NCI-H460 (cell line): ENCODE data around the gene LRRC8E. TPM values are rescaled to one million over a fixed set of nuclear protein-coding genes. Genes with fewer than 3 reads are reported as not detected.
"Not testable (repeated sequence)": the region's sequence is repeated elsewhere in the genome, so short reads cannot be mapped to it uniquely, and the experiment has no call there.

Source experiments
- DNase-seq: peaks from one replicate; pipeline ENCODE4 v3.0.0-alpha.2; 2016; ENCODE audit warnings: low read depth; ENCODE audit errors: extremely low read depth
- total RNA-seq: library from RNA; depleted of rRNA; stranded (reverse); fragments of >200 nt; shearing (Covaris generic); gene quantifications from 2 replicates; pipeline ENCODE4 v1.2.3, GENCODE V29; 2014

LRRC8E gene
- total RNA-seq, 1 experiment from 2014 or later, result 5.2 TPM

- no peak for DNase-seq
These were observed 28.0 kb downstream of the LRRC8E start for GRCh38 chr19:7916103-7916954.

DNA sequence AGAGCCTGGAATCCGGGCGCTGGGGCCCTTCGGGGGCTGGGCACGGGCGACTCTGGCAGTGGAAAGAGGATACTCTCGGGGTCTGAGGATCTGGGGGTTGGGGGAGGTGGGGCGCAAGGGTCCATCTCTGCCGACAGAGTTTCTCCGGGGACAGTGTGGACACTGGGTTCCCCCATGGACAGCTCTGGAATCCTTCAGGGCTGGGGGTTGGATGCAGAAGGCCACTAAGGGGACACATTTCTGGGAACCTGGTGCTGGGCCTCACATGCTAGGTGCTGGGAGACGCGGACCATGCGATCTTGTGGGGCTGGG, 28.6 kb downstream of the LRRC8E start:
- no peak for DNase-seq

- DNase-seq, result peak; percentile 51
These were observed 29.2 kb downstream of the LRRC8E start for GRCh38 chr19:7917267-7918061.

DNA sequence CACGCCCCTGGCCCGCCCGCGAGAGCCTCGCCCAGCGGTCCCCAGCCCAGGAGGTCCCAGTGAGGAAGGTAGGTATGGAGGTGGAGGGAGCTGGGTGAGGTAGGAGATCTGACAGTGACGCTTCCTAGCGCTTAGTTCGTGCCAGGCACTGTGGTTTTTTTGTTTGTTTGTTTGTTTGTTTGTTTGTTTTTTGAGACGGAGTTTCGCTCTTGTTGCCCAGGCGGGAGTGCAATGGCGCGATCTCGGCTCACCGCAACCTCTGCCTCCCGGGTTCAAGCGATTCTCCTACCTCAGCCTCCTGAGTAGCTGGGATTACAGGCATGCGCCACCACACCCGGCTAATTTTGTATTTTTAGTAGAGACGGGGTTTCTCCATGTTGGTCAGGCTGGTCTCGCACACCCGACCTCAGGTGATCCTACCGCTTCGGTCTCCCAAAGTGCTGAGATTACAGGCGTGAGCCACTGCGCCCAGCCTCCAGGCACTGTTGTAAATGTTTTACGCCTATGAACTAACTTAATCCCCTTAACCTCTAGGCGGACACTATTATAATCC, 29.8 kb downstream of the LRRC8E start:
- DNase-seq, result not testable (repeated sequence)

- DNase-seq, result no peak
These were observed 30.5 kb downstream of the LRRC8E start for GRCh38 chr19:7918615-7919421.

GRCh38 chr19:7919610-7920518, 31.6 kb downstream of the LRRC8E start, which contains the start of gene SNAPC2:
Gene SNAPC2 (plus strand): TSS chr19:7920338. CDS start chr19:7920367, 29 bp downstream.
- peak; percentile 83 for DNase-seq

GRCh38 chr19:7920519-7921301, 32.4 kb downstream of the LRRC8E start:
- peak; percentile 92 for DNase-seq

DNA sequence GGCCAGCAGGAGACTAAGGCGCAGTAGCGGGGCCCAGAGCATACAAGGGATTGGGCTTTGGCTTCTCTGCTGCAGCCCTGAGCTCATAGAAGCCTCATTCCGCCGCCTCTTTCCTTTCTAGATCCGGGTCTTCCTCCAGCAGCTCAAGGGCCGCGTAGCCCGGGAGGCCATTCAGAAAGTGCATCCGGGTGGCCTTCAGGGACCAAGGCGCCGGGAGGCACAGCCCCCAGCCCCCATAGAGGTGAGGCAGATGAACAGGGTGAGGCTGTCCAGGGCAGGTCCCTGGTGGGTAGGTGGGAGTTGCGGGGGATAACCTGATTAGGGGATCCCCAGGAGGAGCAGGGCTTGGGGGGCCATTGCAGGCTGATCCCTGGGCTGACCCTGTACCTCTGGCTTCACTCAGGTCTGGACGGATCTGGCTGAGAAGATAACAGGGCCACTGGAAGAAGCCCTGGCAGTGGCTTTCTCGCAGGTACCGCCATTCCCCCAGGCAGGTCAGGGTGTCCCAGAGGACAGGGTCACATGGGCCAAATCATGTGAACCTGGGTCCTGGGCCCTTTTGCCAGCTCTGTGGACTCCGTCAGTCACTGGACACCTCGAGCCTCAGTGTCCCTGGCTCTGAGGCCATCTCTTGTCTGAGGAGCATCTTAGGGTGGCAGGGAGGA, 33.1 kb downstream of the LRRC8E start:
- no peak for DNase-seq

GRCh38 chr19:7921967-7922835, 33.9 kb downstream of the LRRC8E start:
- DNase-seq, result no peak

DNA sequence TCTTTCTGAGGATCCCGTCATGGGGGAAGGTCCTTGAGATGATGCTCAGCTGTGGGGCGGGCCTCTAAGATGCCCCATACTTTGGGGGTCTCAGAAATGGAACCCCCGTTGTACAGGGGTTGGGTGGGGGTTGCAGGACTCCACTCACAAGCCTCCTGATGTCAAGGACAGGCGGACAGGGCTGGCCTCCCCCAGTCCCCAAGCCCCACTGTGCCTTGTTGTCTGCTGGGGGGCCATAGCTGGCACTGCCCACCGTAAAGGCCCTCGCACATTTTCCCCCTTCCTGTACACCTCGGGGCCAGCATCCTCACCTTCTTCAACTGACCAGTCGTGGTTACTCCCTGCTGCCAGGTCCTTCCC, 34.5 kb downstream of the LRRC8E start:
- DNase-seq, result no peak

GRCh38 chr19:7923295-7924191, 35.2 kb downstream of the LRRC8E start:
- no peak for DNase-seq

DNA sequence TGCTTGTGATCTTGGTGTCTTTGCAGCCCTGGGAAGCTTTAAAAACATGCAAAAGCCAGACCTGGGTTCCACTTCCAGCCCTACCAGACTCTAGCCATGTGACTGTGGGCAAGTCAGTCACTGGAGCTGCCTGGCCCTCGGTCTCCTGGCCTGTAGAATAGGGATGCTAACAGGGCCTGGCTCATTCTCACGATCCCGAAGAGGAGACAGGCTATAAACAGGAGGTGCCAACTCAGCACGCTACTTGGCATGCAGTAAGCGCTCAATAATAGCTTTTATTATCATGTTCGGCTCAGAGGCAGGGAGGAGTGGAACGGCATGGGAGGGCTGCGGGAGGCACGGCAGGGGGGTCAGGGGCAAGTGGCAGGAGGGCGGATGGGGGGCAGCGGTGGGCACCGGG, 35.9 kb downstream of the LRRC8E start:
- DNase-seq, result no peak

GRCh38 chr19:7924651-7925170, 36.4 kb downstream of the LRRC8E start:
- no peak for DNase-seq

GRCh38 chr19:7925171-7925851, 37.0 kb downstream of the LRRC8E start:
- DNase-seq, result peak; percentile 63

DNA sequence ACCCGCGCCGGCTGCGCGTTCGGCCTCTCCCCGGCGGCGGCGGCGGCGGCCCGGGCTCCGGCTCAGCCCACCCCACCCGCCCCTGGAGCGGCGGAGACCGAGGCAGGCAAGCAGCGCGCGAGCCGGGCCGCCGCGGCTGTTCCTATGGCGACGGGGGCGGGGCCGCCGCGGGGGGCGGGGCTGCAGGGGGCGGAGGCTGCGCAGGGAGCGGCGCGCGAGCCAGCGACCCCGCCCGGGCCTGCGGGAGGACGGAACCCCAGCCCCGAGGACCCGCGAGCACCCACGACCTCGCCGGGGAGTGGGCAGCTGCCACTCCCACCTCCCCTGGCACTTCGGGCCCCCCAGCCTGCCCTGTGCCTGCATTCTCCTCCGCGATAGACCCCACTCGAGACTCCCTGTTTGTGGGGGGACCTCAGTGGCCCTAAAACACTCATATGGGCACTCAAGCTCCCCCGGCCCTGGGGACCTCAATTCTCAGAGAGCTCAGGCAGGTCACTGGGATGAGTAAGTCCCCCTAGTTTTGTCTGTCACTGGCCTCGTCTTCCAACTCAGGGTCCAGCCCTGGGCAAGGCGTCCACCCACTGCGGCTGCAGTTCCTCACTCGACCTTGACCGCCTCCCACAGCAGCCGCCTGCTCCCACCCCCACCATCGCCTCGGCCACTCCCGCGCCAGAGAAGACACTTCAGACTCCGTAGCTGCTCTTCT, 37.9 kb downstream of the LRRC8E start, which contains the start of gene CTXN1:
Gene CTXN1, minus strand, starts transcription at position 115 of the 706 bp plus-strand sequence. CDS start 597 bp downstream, outside the sequence.
- DNase-seq, result no peak
